SIG-M5 (cell line): Measurements from ENCODE around the gene SBF2.
"Not testable (repeated sequence)": the region's sequence is repeated elsewhere in the genome, so short reads cannot be mapped to it uniquely, and the experiment has no call there.

ENCODE experiments used
- DNase-seq: peaks from one replicate; lab custom pipeline; 2025; lab: John Stamatoyannopoulos, UW

Gene SBF2

DNA sequence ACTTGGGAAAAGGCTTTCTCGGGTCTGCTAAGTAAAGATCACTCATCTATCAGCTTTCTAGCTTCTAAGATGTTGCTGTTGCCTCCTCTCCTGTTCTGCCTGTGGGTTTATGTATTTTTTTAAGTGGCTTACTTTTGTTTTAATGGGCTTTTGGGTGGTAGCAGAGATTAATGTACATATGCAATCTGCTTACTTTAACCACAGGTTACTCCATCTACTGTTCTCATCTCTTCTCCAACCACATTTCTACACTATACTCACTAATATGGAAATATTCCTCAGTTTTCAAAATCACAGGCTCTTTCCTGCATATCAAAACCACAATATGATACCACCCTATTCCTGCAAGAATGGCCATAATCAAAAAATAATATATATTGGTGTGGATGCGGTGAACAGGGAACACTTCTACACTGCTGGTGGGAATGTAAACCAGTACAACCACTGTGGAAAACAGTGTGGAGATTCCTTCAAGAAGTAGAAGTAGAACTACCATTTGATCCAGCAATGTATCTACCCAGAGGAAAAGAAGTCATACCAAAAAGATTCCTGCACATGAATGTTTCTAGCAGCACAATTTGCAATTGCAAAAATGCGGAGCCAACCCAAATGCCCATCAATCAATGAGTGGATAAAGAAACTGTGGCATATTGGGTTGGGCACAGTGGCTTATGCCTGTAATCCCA is 341.4 kb downstream of the SBF2 start:
- no peak for DNase-seq

DNA sequence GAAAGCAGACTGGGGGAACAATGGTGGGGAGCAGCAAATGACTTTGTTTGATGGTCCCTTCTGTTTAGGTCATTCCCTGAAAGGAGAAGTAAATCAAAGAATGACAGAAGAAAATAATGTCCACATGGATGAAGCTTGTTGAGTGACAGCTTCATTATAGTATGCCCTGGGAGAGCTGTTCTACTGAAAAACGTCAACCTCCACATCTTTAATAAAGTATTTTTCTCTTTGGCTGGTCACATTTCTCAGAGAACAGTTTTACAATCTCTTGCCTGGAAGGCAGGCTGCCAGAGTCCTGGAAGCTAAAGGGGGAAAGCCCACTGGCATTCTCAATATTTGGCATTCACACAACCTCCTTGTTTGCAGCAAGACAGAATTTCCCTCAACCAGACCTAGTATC is 342.2 kb downstream of the SBF2 start:
- DNase-seq = no peak

DNA sequence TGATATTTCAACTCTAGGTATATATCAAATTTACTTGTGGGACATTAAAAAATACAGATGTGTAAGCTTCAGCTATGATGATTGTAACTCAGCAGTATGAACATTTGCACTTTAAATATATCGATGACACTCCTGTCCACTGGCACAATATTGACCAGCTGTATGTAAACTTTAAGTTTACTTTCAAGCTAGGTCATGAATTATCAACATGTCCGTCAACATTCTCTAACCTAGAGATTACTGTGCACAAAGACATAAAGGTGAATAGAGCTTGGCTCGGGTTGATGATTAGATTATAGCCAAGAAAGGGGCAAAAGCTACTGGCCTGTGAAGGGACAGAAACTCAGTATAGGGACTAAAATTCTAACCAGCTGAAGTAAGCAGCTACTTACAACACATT is 343.6 kb downstream of the SBF2 start:
- no peak for DNase-seq

DNA sequence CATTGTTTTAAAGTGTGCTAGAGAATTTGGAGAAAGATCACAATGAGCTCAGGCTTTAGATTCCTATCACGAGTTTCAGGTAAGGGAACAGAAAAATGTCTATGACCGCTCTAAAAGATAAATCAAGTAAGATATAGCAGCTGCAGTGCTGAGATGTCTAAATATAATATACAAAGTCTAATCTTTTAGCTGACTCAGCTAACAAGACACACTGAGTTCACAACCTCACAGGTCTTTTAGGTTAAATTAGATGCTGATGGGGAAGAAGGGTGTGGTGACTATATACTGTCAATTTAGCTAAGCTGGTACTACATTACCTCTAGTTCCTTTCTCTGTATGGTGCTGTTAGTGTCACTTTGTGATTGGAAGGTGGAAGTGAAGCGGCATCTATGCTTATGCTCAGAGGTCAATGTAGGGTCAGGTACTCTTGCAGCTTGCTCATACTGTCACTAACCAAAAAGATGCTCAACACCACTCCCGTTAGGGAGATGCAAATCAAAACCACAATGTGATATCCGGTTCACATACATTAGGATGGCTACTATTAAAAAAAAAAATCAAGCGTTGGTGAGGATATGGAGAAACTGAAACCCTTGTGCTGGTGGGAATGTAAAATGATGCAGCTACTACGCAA is 346.7 kb downstream of the SBF2 start:
- DNase-seq = no peak

DNA sequence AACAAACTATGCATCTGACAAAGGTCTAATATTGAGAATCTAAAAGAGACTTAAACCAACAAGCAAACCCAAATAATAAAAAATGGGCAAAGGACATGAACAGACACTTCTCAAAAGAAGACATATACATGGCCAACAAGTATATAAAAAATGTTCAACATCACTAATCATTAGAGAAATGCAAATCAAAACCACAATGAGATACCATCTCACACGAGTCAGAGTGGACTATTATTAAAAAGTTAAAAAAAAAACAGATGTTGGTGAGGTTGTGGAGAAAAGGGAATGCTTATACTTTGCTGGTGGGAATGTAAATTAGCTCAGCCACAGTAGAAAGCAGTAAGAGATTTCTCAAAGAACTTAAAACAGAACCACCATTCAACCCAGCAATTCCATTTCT is 348.3 kb downstream of the SBF2 start:
- not testable (repeated sequence) for DNase-seq

DNA sequence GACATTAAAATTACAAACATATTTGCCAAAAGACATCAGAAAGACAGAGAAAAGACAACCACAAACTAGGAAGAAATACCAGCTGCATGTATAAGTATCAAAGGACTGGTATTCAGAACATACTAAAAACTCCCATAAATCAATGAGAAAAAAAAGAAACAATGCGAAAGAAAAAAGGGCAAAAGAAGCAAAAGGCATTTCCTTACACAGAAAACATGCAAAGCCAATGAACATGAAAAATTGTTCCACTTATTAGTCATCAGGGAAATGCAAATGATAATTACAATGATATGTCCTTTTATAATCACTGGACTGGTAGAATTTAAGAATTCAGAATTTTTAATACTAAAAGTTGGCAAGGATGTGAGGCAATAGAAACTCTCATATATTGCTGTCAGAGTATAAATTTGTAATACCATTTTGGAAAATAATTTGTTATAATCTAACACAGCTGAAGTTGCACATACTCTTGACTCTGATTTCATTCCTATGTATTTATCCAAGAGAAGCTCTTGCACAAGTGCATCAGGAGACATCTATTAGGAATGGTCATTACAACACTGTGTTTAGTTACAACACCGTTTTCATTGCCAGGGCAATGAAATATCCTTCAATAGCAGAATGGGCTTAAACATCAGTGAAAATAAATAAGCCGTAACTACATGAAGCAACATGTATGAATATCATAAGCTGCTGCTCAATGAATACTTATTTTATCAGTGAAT is 350.5 kb downstream of the SBF2 start:
- DNase-seq = no peak

DNA sequence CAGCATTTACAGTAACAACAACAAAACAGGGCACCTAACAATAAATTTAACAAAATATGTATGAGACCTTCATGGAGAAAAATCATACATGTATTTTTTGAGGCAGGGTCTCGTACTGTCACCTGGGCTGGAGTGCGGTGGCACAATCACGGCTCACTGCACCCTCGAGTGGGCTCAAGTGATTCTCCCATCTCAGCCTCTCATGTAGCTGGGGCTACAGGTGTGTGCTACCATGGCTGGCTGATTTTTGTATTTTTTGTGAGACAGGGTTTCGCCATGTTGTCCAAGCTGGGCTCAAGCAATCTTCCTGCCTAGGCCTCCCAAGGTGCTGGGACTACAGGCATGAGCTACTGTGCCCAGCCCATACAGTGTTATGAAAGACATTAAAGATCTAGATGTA is 352.0 kb downstream of the SBF2 start:
- DNase-seq = no peak

DNA sequence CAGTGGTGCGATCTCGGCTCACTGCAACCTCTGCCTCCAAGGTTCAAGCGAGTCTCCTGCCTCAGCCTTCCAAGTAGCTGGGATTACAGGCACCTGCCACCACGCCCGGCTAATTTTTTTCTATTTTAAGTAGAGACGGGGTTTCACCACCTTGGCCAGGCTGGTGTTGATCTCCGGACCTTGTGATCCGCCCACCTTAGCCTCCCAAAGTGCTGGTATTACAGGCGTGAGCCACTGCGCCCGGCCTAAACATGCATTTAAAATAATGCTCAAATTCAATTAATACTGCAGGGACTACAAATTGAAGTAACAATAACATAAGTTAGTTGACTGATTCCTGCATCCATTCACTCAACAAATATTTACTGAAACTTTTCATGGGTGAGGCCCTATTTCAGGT is 354.9 kb downstream of the SBF2 start:
- DNase-seq = not testable (repeated sequence)

DNA sequence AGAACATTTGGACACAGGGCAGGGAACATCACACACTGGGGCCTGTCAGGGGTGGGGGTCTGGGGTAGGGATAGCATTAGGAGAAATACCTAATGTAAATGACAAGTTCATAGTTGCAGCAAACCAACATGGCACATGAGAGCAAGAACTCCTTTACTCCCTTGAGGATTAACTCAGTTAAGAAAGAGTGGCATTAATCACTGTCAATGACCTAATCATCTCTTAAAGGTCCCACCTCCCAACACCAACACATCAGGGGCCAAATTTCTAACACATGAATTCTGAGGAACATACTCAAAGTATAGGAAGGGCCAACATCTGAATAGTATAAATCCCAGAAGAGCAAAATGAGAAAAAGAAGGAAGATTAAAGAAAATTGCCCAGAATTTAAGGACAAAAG is 357.3 kb downstream of the SBF2 start:
- no peak for DNase-seq

DNA sequence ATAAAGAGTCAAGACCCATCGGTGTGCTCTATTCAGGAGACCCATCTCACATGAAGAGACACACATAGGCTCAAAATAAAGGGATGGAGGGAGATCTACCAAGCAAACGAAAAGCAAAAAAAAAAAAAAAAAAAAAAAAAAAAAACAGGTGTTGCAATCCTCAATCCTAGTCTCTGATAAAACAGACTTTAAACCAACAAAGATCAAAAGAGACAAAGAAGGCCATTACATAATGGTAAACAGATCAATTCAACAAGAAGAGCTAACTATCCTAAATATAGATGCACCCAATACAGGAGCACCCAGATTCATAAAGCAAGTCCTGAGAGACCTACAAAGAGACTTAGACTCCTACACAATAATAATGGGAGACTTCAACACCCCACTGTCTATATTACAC is 361.2 kb downstream of the SBF2 start:
- not testable (repeated sequence) for DNase-seq

DNA sequence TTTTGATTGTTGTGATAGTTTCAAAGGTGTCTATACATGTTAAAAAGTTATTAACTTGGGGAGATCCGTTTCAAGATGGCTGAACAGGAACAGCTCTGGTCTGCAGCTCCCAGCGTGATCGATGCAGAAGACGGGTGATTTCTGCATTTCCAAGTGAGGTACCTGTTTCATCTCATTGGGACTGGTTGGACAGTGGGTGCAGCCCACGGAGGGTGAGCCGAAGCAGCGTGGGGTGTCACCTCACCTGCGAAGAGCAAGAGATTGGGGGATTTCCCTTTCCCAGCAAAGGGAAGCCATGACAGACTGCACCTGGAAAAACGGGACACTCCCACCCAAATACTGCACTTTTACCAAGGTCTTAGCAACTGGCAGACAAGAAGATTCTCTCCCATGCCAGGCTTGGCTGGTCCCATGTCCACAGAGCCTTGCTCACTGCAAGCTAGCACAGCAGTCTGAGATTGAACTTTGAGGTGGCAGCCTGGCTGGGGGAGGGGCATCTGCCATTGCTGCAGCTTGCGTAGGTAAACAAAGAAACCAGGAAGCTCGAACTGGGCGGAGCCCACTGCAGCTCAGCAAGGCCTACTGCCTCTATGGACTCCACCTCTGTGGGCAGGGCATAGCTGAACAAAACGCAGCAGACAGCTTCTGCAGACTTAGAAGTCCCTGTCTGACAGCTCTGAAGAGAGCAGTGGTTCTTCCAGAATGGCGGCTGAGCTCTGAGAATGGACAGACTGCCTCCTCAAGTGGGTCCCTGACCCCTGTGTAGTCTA is 363.3 kb downstream of the SBF2 start:
- not testable (repeated sequence) for DNase-seq

DNA sequence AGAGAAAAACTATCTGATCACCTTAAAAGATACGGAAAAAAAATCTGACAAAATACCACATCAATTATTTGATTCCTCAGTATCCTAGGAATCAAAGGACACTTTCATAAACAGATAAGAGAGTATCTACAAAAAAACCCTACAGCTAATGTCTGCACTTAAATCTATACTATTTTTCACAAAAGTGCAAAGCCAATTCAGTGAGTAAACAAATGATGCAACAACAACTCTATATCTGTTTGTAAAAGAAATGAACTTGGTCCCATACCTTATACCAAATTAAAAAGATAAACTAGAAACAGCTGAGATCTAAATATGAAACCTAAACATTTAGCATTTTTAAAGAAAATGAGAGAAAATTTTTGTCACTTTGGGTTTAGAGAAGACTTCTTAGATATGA is 366.3 kb downstream of the SBF2 start:
- DNase-seq = no peak

DNA sequence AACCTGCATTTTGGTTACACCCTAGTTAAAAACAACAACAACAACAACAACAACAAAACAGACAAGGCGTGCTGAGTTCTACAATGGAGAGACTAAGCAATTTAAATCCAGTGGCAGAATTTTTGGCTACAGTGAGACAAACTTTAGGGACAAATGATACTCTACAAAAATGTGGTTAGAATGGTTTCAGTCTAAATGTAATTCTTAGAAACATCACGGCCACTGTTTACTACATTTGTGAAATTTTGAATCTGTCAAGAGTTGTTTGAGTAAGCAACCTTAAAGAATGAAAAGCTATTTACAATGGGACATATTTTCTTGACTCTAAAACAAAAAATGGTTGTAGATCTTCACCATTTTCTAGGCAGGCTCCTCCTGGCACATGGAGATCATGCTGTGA is 370.7 kb downstream of the SBF2 start:
- DNase-seq = no peak

DNA sequence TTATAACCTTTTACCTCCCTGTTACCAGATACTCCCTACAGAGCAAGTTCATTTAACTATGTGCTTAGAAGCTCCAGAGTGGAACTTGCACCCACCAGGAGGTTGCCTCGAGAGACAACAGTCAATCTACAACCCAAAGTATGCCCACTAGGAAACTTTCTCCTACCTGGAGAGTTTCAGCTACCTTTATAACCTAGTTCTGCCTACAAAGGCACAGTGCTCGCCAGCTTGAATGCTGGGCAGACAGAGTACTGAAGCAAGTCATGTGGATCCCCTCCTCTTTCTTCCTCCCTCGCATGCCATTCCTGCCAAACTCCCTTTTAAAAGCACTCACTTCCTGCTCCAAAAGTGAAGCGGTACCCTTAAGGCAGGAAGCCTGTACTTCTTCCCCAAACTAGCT is 371.2 kb downstream of the SBF2 start:
- no peak for DNase-seq

DNA sequence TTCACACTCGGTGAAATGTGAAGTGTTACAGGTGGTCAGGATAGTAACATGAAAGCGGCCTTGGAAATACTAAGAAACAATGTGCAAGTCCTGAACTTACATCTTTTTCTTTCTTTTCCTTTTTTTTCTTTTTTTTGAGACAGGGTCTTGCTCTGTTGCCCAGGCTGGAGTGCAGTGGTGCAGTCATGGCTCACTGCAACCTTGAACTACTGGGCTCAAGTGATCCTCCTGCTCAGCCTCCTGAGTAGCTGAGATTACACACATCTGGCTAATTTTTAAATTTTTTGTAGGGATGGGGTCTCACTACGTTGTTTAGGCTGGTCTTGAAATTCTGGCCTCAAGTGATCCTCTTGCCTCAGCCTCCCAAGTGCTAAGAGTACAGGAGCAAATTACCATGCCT is 377.5 kb downstream of the SBF2 start:
- DNase-seq = no peak

DNA sequence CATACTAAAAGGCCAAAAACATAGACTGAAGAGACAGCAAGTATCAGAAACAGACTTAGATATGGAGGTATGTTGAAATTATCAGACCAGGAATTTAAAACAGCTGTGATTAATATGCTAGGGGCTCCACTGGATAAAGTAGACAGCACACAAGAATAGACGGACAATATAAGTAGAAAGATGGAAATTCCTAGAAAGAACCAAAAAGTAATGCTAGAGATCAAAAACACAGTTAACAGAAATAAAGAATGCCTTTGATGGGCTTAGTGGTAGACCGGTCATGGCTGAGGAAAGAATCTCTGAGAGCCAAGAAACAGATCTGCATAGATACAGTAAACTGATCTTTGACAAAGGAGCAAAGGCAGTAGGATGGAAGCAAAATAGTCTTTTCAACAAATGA is 380.0 kb downstream of the SBF2 start:
- no peak for DNase-seq

DNA sequence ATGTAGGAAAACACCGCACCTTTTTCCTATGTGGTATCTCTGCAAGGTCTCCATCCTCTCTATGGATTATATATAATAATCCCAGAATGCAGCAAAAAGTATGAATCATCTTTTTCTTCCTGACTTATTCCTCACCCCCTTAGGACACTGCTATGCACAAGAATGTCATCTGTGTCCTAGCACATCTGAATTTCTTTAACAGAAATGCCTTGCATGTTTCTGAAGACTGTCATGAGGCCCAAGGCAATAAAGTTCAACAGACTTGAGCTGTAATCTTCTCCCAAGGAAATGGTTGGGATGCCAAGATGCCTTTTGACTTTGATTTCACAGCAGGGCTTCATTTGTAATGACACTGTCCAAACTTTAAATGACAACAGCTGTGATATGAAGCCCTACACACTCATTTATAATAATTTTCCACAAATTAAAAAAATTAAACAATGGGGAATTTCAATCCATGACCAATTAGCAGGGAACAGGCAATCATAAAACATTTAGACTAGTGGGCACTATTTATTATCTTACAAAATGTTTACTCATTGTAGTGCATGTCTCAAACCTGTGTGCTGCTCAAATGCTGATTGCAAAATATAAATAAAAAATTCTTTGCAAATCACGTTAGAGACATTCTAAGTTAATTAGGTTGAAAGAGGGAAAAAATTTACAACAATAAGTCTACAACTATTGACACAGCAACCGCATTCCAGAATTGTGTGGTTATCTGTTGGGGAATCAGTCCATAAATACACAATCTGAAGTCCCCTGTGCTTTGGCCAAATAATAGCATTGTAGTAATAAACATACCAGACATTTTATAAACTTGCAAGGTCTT is 387.8 kb downstream of the SBF2 start:
- DNase-seq = no peak

DNA sequence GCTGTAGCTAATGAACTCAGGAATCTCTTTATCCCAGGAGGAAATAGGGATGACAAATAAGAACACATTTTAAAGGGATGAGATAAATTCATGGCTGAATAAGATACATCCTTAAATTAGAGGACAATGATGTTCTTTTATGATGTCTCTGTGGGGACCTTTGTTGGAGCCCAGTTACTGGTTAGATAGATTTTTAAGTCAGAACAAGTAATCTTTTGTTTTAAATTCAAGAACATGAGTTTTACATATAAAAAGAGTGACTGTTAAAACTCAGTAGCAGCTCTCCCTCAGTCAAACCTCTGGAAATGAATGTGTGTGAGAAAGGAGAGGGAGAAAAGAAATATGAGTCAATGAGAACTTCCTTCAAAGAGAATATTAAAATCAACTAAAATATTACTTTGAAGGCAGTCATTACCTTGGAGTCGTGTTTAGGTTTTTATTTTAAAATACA is 388.5 kb downstream of the SBF2 start:
- DNase-seq = no peak

DNA sequence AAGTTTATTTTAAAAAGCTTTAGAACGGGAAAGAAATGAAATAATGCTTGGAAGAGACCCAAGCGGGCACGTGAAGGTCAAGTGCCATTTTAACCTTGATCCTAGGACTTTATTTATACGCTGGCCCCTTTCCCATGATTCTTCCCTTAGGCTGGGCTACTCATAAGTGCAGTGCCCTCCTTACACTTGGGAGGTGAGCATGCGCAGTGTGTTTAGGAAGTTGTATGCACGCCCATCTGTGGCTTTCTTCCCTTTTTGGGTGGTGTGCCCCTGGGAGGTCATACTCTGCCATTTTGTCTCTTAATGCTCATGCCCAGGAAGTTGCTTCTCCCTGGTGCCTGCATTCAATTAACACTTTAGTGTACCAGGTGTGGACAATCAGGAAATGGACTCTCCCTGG is 390.4 kb downstream of the SBF2 start:
- no peak for DNase-seq

DNA sequence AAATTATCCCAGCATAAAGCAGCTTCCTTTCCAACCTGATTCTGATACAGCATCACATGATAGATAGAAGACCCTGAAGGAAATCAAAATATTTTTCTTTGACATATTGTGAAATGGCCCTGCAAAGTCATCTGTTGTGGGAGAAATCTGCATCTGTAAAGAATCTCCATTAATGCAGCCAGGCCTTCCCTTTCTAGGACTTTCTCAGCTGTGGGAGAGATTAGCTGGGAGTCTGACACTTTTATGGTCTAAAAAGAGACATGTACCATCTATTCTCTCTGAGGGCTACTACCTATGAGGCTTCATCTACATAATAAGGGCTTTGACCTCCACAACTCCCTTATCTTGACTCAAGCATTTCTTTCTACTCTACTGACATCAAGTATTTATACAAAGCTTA is 392.1 kb downstream of the SBF2 start:
- DNase-seq = no peak

DNA sequence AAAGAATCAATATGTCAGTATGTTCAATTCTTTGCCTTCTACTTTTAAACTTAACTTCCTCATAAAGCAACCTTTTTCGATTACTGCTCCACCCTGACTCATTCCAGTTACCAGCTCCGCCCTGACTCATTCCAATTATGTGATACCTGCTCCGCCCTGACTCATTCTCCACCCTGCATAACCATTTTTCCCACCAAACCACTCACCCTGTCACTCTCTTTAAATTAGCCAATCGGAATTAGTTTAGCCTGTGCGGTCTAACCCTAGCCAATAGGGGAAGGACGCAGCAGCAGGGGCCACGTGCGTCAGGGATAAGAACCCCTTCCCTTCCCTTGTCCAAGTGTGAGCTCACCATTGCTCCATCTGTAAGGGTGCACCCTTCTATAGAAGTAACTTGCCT is 393.8 kb downstream of the SBF2 start:
- DNase-seq = not testable (repeated sequence)

DNA sequence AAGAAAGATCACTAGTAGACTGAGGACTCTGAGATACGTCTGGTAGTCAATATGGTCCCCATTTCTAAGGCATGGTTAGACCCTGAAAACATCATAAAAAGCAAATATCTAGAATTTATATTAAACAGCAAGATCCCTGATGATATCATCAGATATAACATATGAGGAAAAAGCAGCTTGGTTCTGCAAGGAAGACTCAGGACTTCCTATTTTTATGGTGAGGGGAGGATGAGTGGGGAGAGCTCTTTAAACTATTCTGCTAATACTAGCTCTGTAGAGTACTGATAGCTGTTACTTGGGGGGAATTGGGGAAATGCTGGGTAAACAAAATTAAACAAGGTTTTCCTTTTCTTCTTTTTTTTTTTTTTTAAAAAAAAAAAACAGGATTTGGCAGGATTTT is 394.3 kb downstream of the SBF2 start:
- no peak for DNase-seq
